CD4-positive, alpha-beta T cell treated with Interleukin-4 for 4 hours (primary cell): ENCODE data around the gene S100A9.
A peak's percentile ranks its signal among the peaks of the same experiment; 100 is the strongest.
"Not testable (repeated sequence)": the region's sequence is repeated elsewhere in the genome, so short reads cannot be mapped to it uniquely, and the experiment has no call there.

ENCODE experiments used
- DNase-seq: peaks from one replicate; pipeline ENCODE4 v3.0.0-alpha.2; 2020

Gene S100A9

GRCh38 chr1:153390938-153391710, 33.5 kb downstream of the S100A9 start, which contains the start of gene S100A8:
TSS of gene S100A8 (minus strand) at chr1:153391073. CDS start at chr1:153390535, 538 bp downstream.
- no peak for DNase-seq

GRCh38 chr1:153392258-153392657, 34.6 kb downstream of the S100A9 start:
- no peak for DNase-seq

- DNase-seq = no peak
Observed at GRCh38 chr1:153392822-153393221, 35.2 kb downstream of the S100A9 start.

- no peak for DNase-seq
Observed at GRCh38 chr1:153393926-153394325, 36.3 kb downstream of the S100A9 start.

- no peak for DNase-seq
Observed at GRCh38 chr1:153394391-153394790, 36.7 kb downstream of the S100A9 start.

- no peak for DNase-seq
Observed at GRCh38 chr1:153395136-153395685, 37.6 kb downstream of the S100A9 start.

- DNase-seq = no peak
Observed at GRCh38 chr1:153395776-153396175, 38.1 kb downstream of the S100A9 start.

GRCh38 chr1:153396461-153396860, 38.8 kb downstream of the S100A9 start:
- no peak for DNase-seq

- DNase-seq = no peak
Observed at GRCh38 chr1:153397051-153397923, 39.6 kb downstream of the S100A9 start.

- no peak for DNase-seq
Observed at GRCh38 chr1:153397924-153398651, 40.4 kb downstream of the S100A9 start.

GRCh38 chr1:153399401-153400055, 41.9 kb downstream of the S100A9 start:
- DNase-seq = no peak

GRCh38 chr1:153400244-153400643, 42.6 kb downstream of the S100A9 start:
- no peak for DNase-seq

- DNase-seq = no peak
Observed at GRCh38 chr1:153401461-153401860, 43.8 kb downstream of the S100A9 start.

- no peak for DNase-seq
Observed at GRCh38 chr1:153402226-153402625, 44.6 kb downstream of the S100A9 start.

- DNase-seq = no peak
Observed at GRCh38 chr1:153403421-153404085, 45.9 kb downstream of the S100A9 start.

- no peak for DNase-seq
Observed at GRCh38 chr1:153404086-153404635, 46.5 kb downstream of the S100A9 start.

- peak; percentile 38 for DNase-seq
Observed at GRCh38 chr1:153404768-153405167, 47.1 kb downstream of the S100A9 start.

- not testable (repeated sequence) for DNase-seq
Observed at GRCh38 chr1:153405825-153406599, 48.4 kb downstream of the S100A9 start.

- DNase-seq = not testable (repeated sequence)
Observed at GRCh38 chr1:153407274-153407673, 49.6 kb downstream of the S100A9 start.
